ENCODE measurements around the gene ATP2B3. TPM values are rescaled to one million over a fixed set of nuclear protein-coding genes. Genes with fewer than 3 reads are reported as not detected.
A peak's percentile ranks its signal among the peaks of the same experiment; 100 is the strongest.

The ATP2B3 gene
- total and polyA plus RNA-seq, 4 donors = 11.8 to 20.1 (median 16.6) TPM

- H3K36me3 ChIP-seq (ENCODE audit: control insufficient read depth, insufficient read depth, low read length) = peaks cover 63% of the 10 kb centered on the region
- no peaks in the 10 kb centered on the region for H3K9me3 ChIP-seq (ENCODE audit: control insufficient read depth, insufficient read depth, low read length)
- 89% methylated on average over 3 of the region's 9 CpGs for WGBS (ENCODE audit: insufficient coverage)
- peaks cover 9% of the 10 kb centered on the region for H3K4me1 ChIP-seq (ENCODE audit: control insufficient read depth, insufficient read depth, low read length)
- no peak overlapping the region for H3K27ac ChIP-seq (ENCODE audit: low read depth, low read length)
- H3K27me3 ChIP-seq (ENCODE audit: control insufficient read depth, insufficient read depth, low read length) = no peaks in the 10 kb centered on the region
- H3K4me3 ChIP-seq (ENCODE audit: low read depth, low read length) = no peak overlapping the region
- DNase-seq (ENCODE audit: low read depth in 4 of 6, low spot score in 6 of 6) = no peak
Measured at GRCh38 chrX:153560000-153560399, 42.6 kb downstream of the ATP2B3 start.

GRCh38 chrX:153560466-153560865 is 43.0 kb downstream of the ATP2B3 start:
- Histone ChIP-seq H3K4me3 (ENCODE audit: low read depth, low read length) (no peak overlapping the region), H3K36me3 (ENCODE audit: control insufficient read depth, insufficient read depth, low read length) (peaks cover 62% of the 10 kb centered on the region), H3K4me1 (ENCODE audit: control insufficient read depth, insufficient read depth, low read length) (peaks cover 5% of the 10 kb centered on the region), H3K27ac (ENCODE audit: low read depth, low read length) (no peak overlapping the region), H3K9me3 (ENCODE audit: control insufficient read depth, insufficient read depth, low read length) (no peaks in the 10 kb centered on the region), H3K27me3 (ENCODE audit: control insufficient read depth, insufficient read depth, low read length) (no peaks in the 10 kb centered on the region)
- WGBS (ENCODE audit: insufficient coverage) = 88% methylated on average over 17 of the region's 22 CpGs
- DNase-seq (ENCODE audit: low read depth in 4 of 6, low spot score in 6 of 6) = no peak

- Histone ChIP-seq H3K27ac (ENCODE audit: low read depth, low read length) (no peak overlapping the region), H3K4me3 (ENCODE audit: low read depth, low read length) (no peak overlapping the region), H3K4me1 (ENCODE audit: control insufficient read depth, insufficient read depth, low read length) (peaks cover 5% of the 10 kb centered on the region), H3K27me3 (ENCODE audit: control insufficient read depth, insufficient read depth, low read length) (no peaks in the 10 kb centered on the region), H3K36me3 (ENCODE audit: control insufficient read depth, insufficient read depth, low read length) (peaks cover 64% of the 10 kb centered on the region), H3K9me3 (ENCODE audit: control insufficient read depth, insufficient read depth, low read length) (no peaks in the 10 kb centered on the region)
- WGBS (ENCODE audit: insufficient coverage) = 75% methylated on average over 7 of the region's 7 CpGs
- no peak for DNase-seq (ENCODE audit: low read depth in 4 of 6, low spot score in 6 of 6)
Measured at GRCh38 chrX:153561337-153561736, 43.9 kb downstream of the ATP2B3 start.

- no peak overlapping the region for H3K4me3 ChIP-seq (ENCODE audit: low read depth, low read length)
- peaks cover under 1% of the 10 kb centered on the region for H3K4me1 ChIP-seq (ENCODE audit: control insufficient read depth, insufficient read depth, low read length)
- WGBS (ENCODE audit: insufficient coverage) = 91% methylated on average over 8 of the region's 9 CpGs
- no peak overlapping the region for H3K27ac ChIP-seq (ENCODE audit: low read depth, low read length)
- peaks cover 63% of the 10 kb centered on the region for H3K36me3 ChIP-seq (ENCODE audit: control insufficient read depth, insufficient read depth, low read length)
- H3K9me3 ChIP-seq (ENCODE audit: control insufficient read depth, insufficient read depth, low read length) = no peaks in the 10 kb centered on the region
- DNase-seq (ENCODE audit: low read depth in 4 of 6, low spot score in 6 of 6) = no peak
- H3K27me3 ChIP-seq (ENCODE audit: control insufficient read depth, insufficient read depth, low read length) = no peaks in the 10 kb centered on the region
Measured at GRCh38 chrX:153562546-153562945, 45.1 kb downstream of the ATP2B3 start.

- no peaks in the 10 kb centered on the region for H3K27me3 ChIP-seq (ENCODE audit: control insufficient read depth, insufficient read depth, low read length)
Measured at GRCh38 chrX:153564047-153564606, 46.7 kb downstream of the ATP2B3 start.

GRCh38 chrX:153565996-153566580 is 48.6 kb downstream of the ATP2B3 start:
- Histone ChIP-seq H3K4me3 (ENCODE audit: low read depth, low read length) (no peak overlapping the region), H3K27me3 (ENCODE audit: control insufficient read depth, insufficient read depth, low read length) (no peaks in the 10 kb centered on the region), H3K36me3 (ENCODE audit: control insufficient read depth, insufficient read depth, low read length) (peaks cover 46% of the 10 kb centered on the region), H3K27ac (ENCODE audit: low read depth, low read length) (no peak overlapping the region), H3K9me3 (ENCODE audit: control insufficient read depth, insufficient read depth, low read length) (no peaks in the 10 kb centered on the region), H3K4me1 (ENCODE audit: control insufficient read depth, insufficient read depth, low read length) (no peaks in the 10 kb centered on the region)
- DNase-seq (ENCODE audit: low read depth in 4 of 6, low spot score in 6 of 6) = no peak
- 66% methylated on average over 8 of the region's 9 CpGs for WGBS (ENCODE audit: insufficient coverage)

More at GRCh38 chrX:153564047-153564606, 46.7 kb downstream of the ATP2B3 start:
- WGBS (ENCODE audit: insufficient coverage) = 84% methylated on average over 14 of the region's 14 CpGs
- Histone ChIP-seq H3K36me3 (ENCODE audit: control insufficient read depth, insufficient read depth, low read length) (peaks cover 59% of the 10 kb centered on the region), H3K4me1 (ENCODE audit: control insufficient read depth, insufficient read depth, low read length) (no peaks in the 10 kb centered on the region), H3K4me3 (ENCODE audit: low read depth, low read length) (no peak overlapping the region), H3K27ac (ENCODE audit: low read depth, low read length) (no peak overlapping the region), H3K9me3 (ENCODE audit: control insufficient read depth, insufficient read depth, low read length) (no peaks in the 10 kb centered on the region)
- no peak for DNase-seq (ENCODE audit: low read depth in 4 of 6, low spot score in 6 of 6)

GRCh38 chrX:153568451-153569011 is 51.1 kb downstream of the ATP2B3 start:
- DNase-seq (ENCODE audit: low read depth in 4 of 6, low spot score in 6 of 6) = no peak
- Histone ChIP-seq H3K4me3 (ENCODE audit: low read depth, low read length) (no peak overlapping the region), H3K9me3 (ENCODE audit: control insufficient read depth, insufficient read depth, low read length) (no peaks in the 10 kb centered on the region), H3K27me3 (ENCODE audit: control insufficient read depth, insufficient read depth, low read length) (no peaks in the 10 kb centered on the region), H3K4me1 (ENCODE audit: control insufficient read depth, insufficient read depth, low read length) (no peaks in the 10 kb centered on the region), H3K36me3 (ENCODE audit: control insufficient read depth, insufficient read depth, low read length) (peaks cover 38% of the 10 kb centered on the region), H3K27ac (ENCODE audit: low read depth, low read length) (no peak overlapping the region)
- 82% methylated on average over 13 of the region's 21 CpGs for WGBS (ENCODE audit: insufficient coverage)

- H3K4me1 ChIP-seq (ENCODE audit: control insufficient read depth, insufficient read depth, low read length) = no peaks in the 10 kb centered on the region
- H3K36me3 ChIP-seq (ENCODE audit: control insufficient read depth, insufficient read depth, low read length) = peaks cover 35% of the 10 kb centered on the region
- 73% methylated on average over 11 of the region's 13 CpGs for WGBS (ENCODE audit: insufficient coverage)
- no peaks in the 10 kb centered on the region for H3K27me3 ChIP-seq (ENCODE audit: control insufficient read depth, insufficient read depth, low read length)
- no peak overlapping the region for H3K4me3 ChIP-seq (ENCODE audit: low read depth, low read length)
- H3K27ac ChIP-seq (ENCODE audit: low read depth, low read length) = no peak overlapping the region
- DNase-seq (ENCODE audit: low read depth in 4 of 6, low spot score in 6 of 6) = no peak
- no peaks in the 10 kb centered on the region for H3K9me3 ChIP-seq (ENCODE audit: control insufficient read depth, insufficient read depth, low read length)
Measured at GRCh38 chrX:153569475-153569874, 52.0 kb downstream of the ATP2B3 start.

GRCh38 chrX:153571534-153571908 is 54.1 kb downstream of the ATP2B3 start:
- H3K36me3 ChIP-seq (ENCODE audit: control insufficient read depth, insufficient read depth, low read length) = peaks cover 16% of the 10 kb centered on the region
- no peaks in the 10 kb centered on the region for H3K27me3 ChIP-seq (ENCODE audit: control insufficient read depth, insufficient read depth, low read length)
- no peaks in the 10 kb centered on the region for H3K4me1 ChIP-seq (ENCODE audit: control insufficient read depth, insufficient read depth, low read length)
- peak in 1 of 6 donors; percentile 35 for DNase-seq (ENCODE audit: low read depth in 4 of 6, low spot score in 6 of 6)
- no peak overlapping the region for H3K27ac ChIP-seq (ENCODE audit: low read depth, low read length)
- no peaks in the 10 kb centered on the region for H3K9me3 ChIP-seq (ENCODE audit: control insufficient read depth, insufficient read depth, low read length)
- H3K4me3 ChIP-seq (ENCODE audit: low read depth, low read length) = no peak overlapping the region
- WGBS (ENCODE audit: insufficient coverage) = 65% methylated on average over 2 of the region's 6 CpGs

GRCh38 chrX:153572601-153573000 is 55.2 kb downstream of the ATP2B3 start:
- H3K4me3 ChIP-seq (ENCODE audit: low read depth, low read length) = no peak overlapping the region
- H3K4me1 ChIP-seq (ENCODE audit: control insufficient read depth, insufficient read depth, low read length) = peaks cover 5% of the 10 kb centered on the region
- 88% methylated on average over 10 of the region's 10 CpGs for WGBS (ENCODE audit: insufficient coverage)
- H3K9me3 ChIP-seq (ENCODE audit: control insufficient read depth, insufficient read depth, low read length) = no peaks in the 10 kb centered on the region
- H3K27ac ChIP-seq (ENCODE audit: low read depth, low read length) = no peak overlapping the region
- no peaks in the 10 kb centered on the region for H3K27me3 ChIP-seq (ENCODE audit: control insufficient read depth, insufficient read depth, low read length)
- DNase-seq (ENCODE audit: low read depth in 4 of 6, low spot score in 6 of 6) = no peak
- H3K36me3 ChIP-seq (ENCODE audit: control insufficient read depth, insufficient read depth, low read length) = peaks cover 9% of the 10 kb centered on the region
